Ascending aorta (tissue), 2 donors: ENCODE data around the gene CETP. TPM values are rescaled to one million over a fixed set of nuclear protein-coding genes. Genes with fewer than 3 reads are reported as not detected.

Experiments
- DNase-seq, 2 donors: peaks; one replicate each; pipeline ENCODE4 v3.0.0-alpha.2; 2019; ENCODE audit warnings: low spot score in 2 of 2
- H3K27ac ChIP-seq, 2 donors: fragments of 200-600 bp; sonication (generic); one replicate each; pipeline ENCODE4 v1.5.1; 2016 to 2017; ENCODE audit warnings: mild to moderate bottlenecking in 1 of 2
- H3K27me3 ChIP-seq: fragments of 200-600 bp; sonication (generic); one replicate; pipeline ENCODE4 v1.5.1; 2017
- H3K36me3 ChIP-seq, 2 donors: fragments of 200-600 bp; sonication (generic); one replicate each; pipeline ENCODE4 v1.5.1; 2016
- H3K4me1 ChIP-seq, 2 donors: fragments of 200-600 bp; sonication (generic); one replicate each; pipeline ENCODE4 v1.5.1; 2016 to 2017; ENCODE audit warnings: mild to moderate bottlenecking in 1 of 2
- H3K4me3 ChIP-seq, 2 donors: fragments of 200-600 bp; sonication (generic); one replicate each; pipeline ENCODE4 v1.5.1; 2016 to 2017; ENCODE audit warnings: mild to moderate bottlenecking in 1 of 2
- H3K9me3 ChIP-seq, 2 donors: fragments of 200-600 bp; sonication (generic); one replicate each; pipeline ENCODE4 v1.5.1; 2016
- CTCF ChIP-seq, 3 experiments: fragments of 200-600 bp in 2 of 3; fragments of 450-650 bp in 1 of 3; sonication (generic) in 2 of 3; IDR thresholded peaks; one replicate each; pipeline ENCODE4 v1.5.1; 2016 to 2019; ENCODE audit warnings: antibody characterized with exemption in 3 of 3, mild to moderate bottlenecking in 1 of 3, moderate library complexity in 1 of 3
- intact Hi-C: fragments of 100-400 bp; cut with DNase I; formaldehyde crosslinking; loops from one replicate; pipeline ENCODE4 v1.15.1; 2023
- total RNA-seq: library from RNA; depleted of rRNA; stranded (reverse); fragments of >200 nt; gene quantifications from one replicate; pipeline ENCODE4 v1.1.0, GENCODE V29; 2016

Gene CETP
- total RNA-seq, 1 donor from 2014 or later, result not detected

- Histone ChIP-seq H3K4me1 (peaks cover 0 to 9% of the 10 kb centered on the region in 2 donors), H3K27me3 (no peaks in the 10 kb centered on the region), H3K4me3 (no peak overlapping the region), H3K9me3 (no peaks in the 10 kb centered on the region), H3K27ac (no peak overlapping the region), H3K36me3 (no peaks in the 10 kb centered on the region)
- no peak for DNase-seq
- intact Hi-C loops, result no loop called here
- no peak for TF ChIP-seq CTCF (IDR thresholded peaks at IDR 0.05)
Observed at GRCh38 chr16:56977216-56977615, 15.5 kb downstream of the CETP start.

GRCh38 chr16:56977823-56978430, 16.2 kb downstream of the CETP start:
- intact Hi-C loops, result no loop called here
- Histone ChIP-seq H3K36me3 (no peaks in the 10 kb centered on the region), H3K4me3 (no peak overlapping the region), H3K27me3 (no peaks in the 10 kb centered on the region), H3K27ac (no peak overlapping the region), H3K4me1 (peaks cover 0 to 9% of the 10 kb centered on the region in 2 donors), H3K9me3 (no peaks in the 10 kb centered on the region)
- DNase-seq, result no peak
- TF ChIP-seq CTCF (IDR thresholded peaks at IDR 0.05), result no peak

GRCh38 chr16:56980201-56980535, 18.4 kb downstream of the CETP start:
- no peaks in the 10 kb centered on the region for H3K27me3 ChIP-seq
- no peak for TF ChIP-seq CTCF (IDR thresholded peaks at IDR 0.05)
- no peaks in the 10 kb centered on the region for H3K36me3 ChIP-seq
- peaks cover 0 to 9% of the 10 kb centered on the region in 2 donors for H3K4me1 ChIP-seq
- H3K27ac ChIP-seq, result no peak overlapping the region
- DNase-seq, result no peak
- intact Hi-C loops, result no loop called here
- H3K4me3 ChIP-seq, result no peak overlapping the region
- no peaks in the 10 kb centered on the region for H3K9me3 ChIP-seq

GRCh38 chr16:56980792-56981724, 19.3 kb downstream of the CETP start:
- Histone ChIP-seq H3K4me3 (no peak overlapping the region), H3K4me1 (peaks cover 0 to 13% of the 10 kb centered on the region in 2 donors), H3K27me3 (no peaks in the 10 kb centered on the region), H3K27ac (peak overlapping the region in 1 of 2 donors; percentile 29), H3K9me3 (no peaks in the 10 kb centered on the region), H3K36me3 (no peaks in the 10 kb centered on the region)
- intact Hi-C loops, result no loop called here
- TF ChIP-seq CTCF (IDR thresholded peaks at IDR 0.05), result no peak
- no peak for DNase-seq

- H3K9me3 ChIP-seq, result no peaks in the 10 kb centered on the region
- H3K4me3 ChIP-seq, result no peak overlapping the region
- peaks cover 0 to 14% of the 10 kb centered on the region in 2 donors for H3K4me1 ChIP-seq
- DNase-seq, result no peak
- TF ChIP-seq CTCF (IDR thresholded peaks at IDR 0.05), result no peak
- no peaks in the 10 kb centered on the region for H3K27me3 ChIP-seq
- peak overlapping the region in 1 of 2 donors; percentile 29 for H3K27ac ChIP-seq
- H3K36me3 ChIP-seq, result no peaks in the 10 kb centered on the region
- intact Hi-C loops, result no loop called here
Observed at GRCh38 chr16:56981729-56982271, 20.1 kb downstream of the CETP start.
